ENCODE measurements around the gene GALNT3. TPM values are rescaled to one million over a fixed set of nuclear protein-coding genes. Genes with fewer than 3 reads are reported as not detected.

The GALNT3 gene
- not detected in 5 replicates for total RNA-seq (2022; extraction: Qiagen RNA extraction; ENCODE audit: low read depth)

GRCh38 chr2:165793779-165794535 is at the start of gene GALNT3:
Gene GALNT3, minus strand, starts transcription at chr2:165794247. Its CDS starts 23,547 bp downstream, at chr2:165770700.

Other genes starting within 250 kb of the GALNT3 start
- 4.4 to 6.8 TPM (median 4.7 TPM) in 5 replicates for gene TTC21B, start 159.5 kb upstream of the GALNT3 start, total RNA-seq (2022; extraction: Qiagen RNA extraction; ENCODE audit: low read depth)

Data from A549 treated with CpdA at 1 μM for 4 hours (cell line).